H9 (cell line): ENCODE data around the gene JARID2. TPM values are rescaled to one million over a fixed set of nuclear protein-coding genes. Genes with fewer than 3 reads are reported as not detected.
A peak's percentile ranks its signal among the peaks of the same experiment; 100 is the strongest.

ENCODE experiments used
- DNase-seq: peaks from one replicate; pipeline ENCODE4 v3.0.0-alpha.2; 2017
- H2AFZ ChIP-seq: one replicate; pipeline ENCODE4 v1.6.1; 2013; ENCODE audit warnings: mild to moderate bottlenecking, low read length, control low read depth, moderate library complexity
- H2AK5ac ChIP-seq: 2 replicates; pipeline ENCODE4 v1.6.1; 2013; ENCODE audit warnings: low read length, control low read depth, mixed read lengths; ENCODE audit not compliant: insufficient read length
- H2BK120ac ChIP-seq: one replicate; pipeline ENCODE4 v1.6.1; 2013; ENCODE audit warnings: low read depth, mild to moderate bottlenecking, low read length, control low read depth, inconsistent platforms; ENCODE audit not compliant: poor library complexity, severe bottlenecking
- H2BK12ac ChIP-seq: 2 replicates; pipeline ENCODE4 v1.6.1; 2013; ENCODE audit warnings: low read length, control low read depth, mixed read lengths, low read depth; ENCODE audit not compliant: insufficient read length
- H2BK15ac ChIP-seq: 2 replicates; pipeline ENCODE4 v1.6.1; 2013; ENCODE audit warnings: low read depth, low read length, control low read depth
- H2BK20ac ChIP-seq: one replicate; pipeline ENCODE4 v1.6.1; 2013; ENCODE audit warnings: low read depth, mild to moderate bottlenecking, low read length, control low read depth, inconsistent platforms; ENCODE audit not compliant: poor library complexity, severe bottlenecking
- H2BK5ac ChIP-seq: 2 replicates; pipeline ENCODE4 v1.6.1; 2013; ENCODE audit warnings: low read length, control low read depth, mixed read lengths; ENCODE audit not compliant: insufficient read length
- H3K14ac ChIP-seq: 2 replicates; pipeline ENCODE4 v1.6.1; 2013; ENCODE audit warnings: low read length, control low read depth; ENCODE audit not compliant: insufficient read depth
- H3K18ac ChIP-seq: 2 replicates; pipeline ENCODE4 v1.6.1; 2013; ENCODE audit warnings: low read depth, mild to moderate bottlenecking, mixed read lengths, low read length, control low read depth; ENCODE audit not compliant: insufficient read length
- H3K23ac ChIP-seq: 2 replicates; pipeline ENCODE4 v1.6.1; 2013; ENCODE audit warnings: low read length, control low read depth, mixed read lengths, low read depth; ENCODE audit not compliant: insufficient read length
- H3K23me2 ChIP-seq: 2 replicates; pipeline ENCODE4 v1.6.1; 2013; ENCODE audit warnings: low read depth, mild to moderate bottlenecking, mixed read lengths, low read length, control low read depth; ENCODE audit not compliant: insufficient read length, poor library complexity, severe bottlenecking
- H3K27ac ChIP-seq: 2 replicates; pipeline ENCODE4 v1.5.1; 2013; ENCODE audit warnings: low read length, control low read depth, mixed read lengths, low read depth; ENCODE audit not compliant: insufficient read length
- H3K27me3 ChIP-seq: 2 replicates; pipeline ENCODE4 v1.6.1; 2013; ENCODE audit warnings: low read length, control low read depth, inconsistent platforms; ENCODE audit not compliant: insufficient read depth
- H3K4ac ChIP-seq: 2 replicates; pipeline ENCODE4 v1.6.1; 2013; ENCODE audit warnings: low read depth, mild to moderate bottlenecking, control low read depth, inconsistent platforms, low read length, moderate library complexity
- H3K4me1 ChIP-seq: 2 replicates; pipeline ENCODE4 v1.6.1; 2013; ENCODE audit warnings: low read length, control low read depth, inconsistent platforms; ENCODE audit not compliant: insufficient read depth
- H3K4me2 ChIP-seq: 2 replicates; pipeline ENCODE4 v1.6.1; 2013; ENCODE audit warnings: low read length, control low read depth, mixed read lengths; ENCODE audit not compliant: insufficient read length, insufficient read depth
- H3K56ac ChIP-seq: 2 replicates; pipeline ENCODE4 v1.6.1; 2013; ENCODE audit warnings: low read depth, mild to moderate bottlenecking, mixed read lengths, low read length, control low read depth; ENCODE audit not compliant: insufficient read length
- H3K79me1 ChIP-seq: 2 replicates; pipeline ENCODE4 v1.6.1; 2013; ENCODE audit warnings: low read depth, mild to moderate bottlenecking, moderate library complexity, low read length, control low read depth, inconsistent platforms; ENCODE audit not compliant: insufficient read depth, poor library complexity, severe bottlenecking
- H3K79me2 ChIP-seq: 2 replicates; pipeline ENCODE4 v1.6.1; 2013; ENCODE audit warnings: low read length, control low read depth, inconsistent platforms; ENCODE audit not compliant: insufficient read depth
- H3K9ac ChIP-seq: 2 replicates; pipeline ENCODE4 v1.6.1; 2013; ENCODE audit warnings: low read length, control low read depth, mixed read lengths; ENCODE audit not compliant: insufficient read length; ENCODE audit errors: extremely low read depth
- H3K9me3 ChIP-seq: one replicate; pipeline ENCODE4 v1.6.1; 2013; ENCODE audit warnings: low read depth, low read length, inconsistent platforms; ENCODE audit not compliant: control insufficient read depth
- H3T11ph ChIP-seq: one replicate; pipeline ENCODE4 v1.6.1; 2013; ENCODE audit warnings: mild to moderate bottlenecking, low read length, control low read depth, inconsistent platforms
- H4K20me1 ChIP-seq: one replicate; pipeline ENCODE4 v1.6.1; 2013; ENCODE audit not compliant: control insufficient read depth, insufficient read length, insufficient read depth
- H4K5ac ChIP-seq: 2 replicates; pipeline ENCODE4 v1.6.1; 2013; ENCODE audit warnings: low read depth, mild to moderate bottlenecking, mixed read lengths, low read length, control low read depth; ENCODE audit not compliant: insufficient read length
- H4K8ac ChIP-seq: replicated peaks from 2 replicates; pipeline ENCODE4 v1.6.1; 2013; ENCODE audit warnings: low read length, control low read depth, mixed read lengths, low read depth; ENCODE audit not compliant: insufficient read length
- H4K91ac ChIP-seq: 2 replicates; pipeline ENCODE4 v1.6.1; 2013; ENCODE audit warnings: low read depth, mild to moderate bottlenecking, moderate library complexity, mixed read lengths, low read length, control low read depth; ENCODE audit not compliant: insufficient read length
- H3K27ac Mint-ChIP-seq, 3 experiments: 2 replicates in 2 of 3; 3 replicates in 1 of 3; pipeline ENCODE4 v1.8.0; 2020 to 2021; ENCODE audit warnings: mixed read lengths in 3 of 3, mild to moderate bottlenecking in 1 of 3, moderate library complexity in 1 of 3
- H3K27me3 Mint-ChIP-seq: 2 replicates; pipeline ENCODE4 v1.8.0; 2021; ENCODE audit warnings: low read depth, mild to moderate bottlenecking, moderate library complexity, mixed read lengths
- H3K36me3 Mint-ChIP-seq, 3 experiments: 2 replicates in 2 of 3; 3 replicates in 1 of 3; pipeline ENCODE4 v1.8.0; 2020 to 2021; ENCODE audit warnings: low read depth in 3 of 3, mixed read lengths in 3 of 3; ENCODE audit not compliant: insufficient read depth in 1 of 3
- H3K4me1 Mint-ChIP-seq, 2 experiments: 2 replicates each; pipeline ENCODE4 v1.8.0; 2020; ENCODE audit warnings: mixed read lengths in 2 of 2
- H3K4me3 Mint-ChIP-seq, 2 experiments: 2 replicates in 1 of 2; 3 replicates in 1 of 2; pipeline ENCODE4 v1.8.0; 2020 to 2021; ENCODE audit warnings: mild to moderate bottlenecking in 2 of 2, mixed read lengths in 2 of 2, moderate library complexity in 1 of 2
- H3K9me3 Mint-ChIP-seq, 2 experiments: 2 replicates in 1 of 2; 3 replicates in 1 of 2; pipeline ENCODE4 v1.8.0; 2020; ENCODE audit warnings: mild to moderate bottlenecking in 2 of 2, mixed read lengths in 2 of 2, moderate library complexity in 1 of 2
- WGBS: extraction: QIAGEN DNeasy Blood & Tissue Kit; methylation state at CpG from one replicate; pipeline ENCODE4 v1.1.7; 2013; ENCODE audit warnings: missing lambda C conversion rate, low lambda C conversion rate, mixed read lengths; ENCODE audit not compliant: insufficient read length; ENCODE audit errors: extremely low coverage; 5-methylcytosine and 5-hydroxymethylcytosine counted together
- total RNA-seq: library from RNA; stranded (reverse); gene quantifications from 2 replicates; pipeline ENCODE4 v1.2.1, GENCODE V29; 2021
- TF ChIP-seq, protein P1 (sequence below): fragments of 200-600 bp; sonication (generic); conservative IDR thresholded peaks from 3 replicates; pipeline ENCODE4 v1.8.0; 2021; ENCODE audit warnings: antibody characterized with exemption, mild to moderate bottlenecking

Gene JARID2
- total RNA-seq, 1 experiment from 2014 or later, result 174 TPM

DNA sequence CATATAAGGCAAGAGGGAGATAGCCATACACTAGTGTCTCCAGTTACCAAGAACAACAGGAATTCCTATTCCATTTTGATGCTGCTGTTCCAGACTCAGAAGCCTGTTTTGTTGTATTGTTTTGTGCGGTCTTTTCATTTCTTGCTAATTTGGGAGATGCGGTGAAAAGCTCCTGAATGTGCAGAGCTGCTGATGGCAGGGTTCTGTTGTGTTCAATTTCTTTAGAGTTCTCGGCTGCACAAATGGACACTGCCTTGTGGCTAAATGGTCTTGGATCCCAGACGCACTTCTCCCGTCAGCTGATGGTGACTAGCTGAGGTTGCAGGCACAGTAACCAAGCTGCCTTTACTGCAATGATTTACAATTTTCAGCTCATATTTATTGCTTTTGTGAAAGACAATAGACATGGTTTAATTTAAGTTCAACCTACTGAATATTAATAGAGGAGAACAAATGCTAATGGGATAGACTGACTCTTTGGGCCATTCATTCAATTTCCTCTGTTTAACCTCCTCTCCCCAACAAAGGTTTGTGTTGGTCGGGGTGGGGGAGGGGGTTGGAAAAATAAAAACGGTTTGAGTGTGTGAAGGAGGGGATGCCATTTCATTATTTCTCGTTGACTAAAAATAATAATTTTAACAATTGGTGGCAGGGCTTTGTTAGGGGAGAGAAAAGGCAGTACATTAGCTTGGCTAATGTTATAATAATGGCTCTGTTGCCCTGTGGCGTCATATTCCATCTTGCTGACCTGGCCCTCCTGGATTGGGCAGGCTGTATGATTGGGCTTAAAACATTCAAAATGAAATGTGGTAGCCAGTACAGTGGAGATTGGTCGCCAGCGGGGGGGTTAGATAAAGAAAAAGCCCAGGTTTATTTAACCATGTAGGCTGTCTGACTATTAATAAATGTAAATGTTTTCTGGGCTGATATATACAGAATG lies 159.5 kb downstream of the JARID2 start:
- no peak overlapping the region for H2BK120ac ChIP-seq
- peaks cover 27% of the 10 kb centered on the region for H3K4me1 ChIP-seq
- WGBS, result 100% methylated on average over 2 of the region's 11 CpGs
- no peak overlapping the region for H3K4ac ChIP-seq
- DNase-seq, result no peak
- peaks cover 3% of the 10 kb centered on the region for H4K20me1 ChIP-seq
- H2BK5ac ChIP-seq, result no peak overlapping the region
- no peak overlapping the region for H3K18ac ChIP-seq
- H3K56ac ChIP-seq, result no peak overlapping the region
- no peaks in the 10 kb centered on the region for H3K27me3 ChIP-seq
- no peak overlapping the region for H3K9ac ChIP-seq
- H3K79me1 ChIP-seq, result peaks cover 2% of the 10 kb centered on the region
- H2AK5ac ChIP-seq, result no peak overlapping the region
- TF ChIP-seq, protein P1, sequence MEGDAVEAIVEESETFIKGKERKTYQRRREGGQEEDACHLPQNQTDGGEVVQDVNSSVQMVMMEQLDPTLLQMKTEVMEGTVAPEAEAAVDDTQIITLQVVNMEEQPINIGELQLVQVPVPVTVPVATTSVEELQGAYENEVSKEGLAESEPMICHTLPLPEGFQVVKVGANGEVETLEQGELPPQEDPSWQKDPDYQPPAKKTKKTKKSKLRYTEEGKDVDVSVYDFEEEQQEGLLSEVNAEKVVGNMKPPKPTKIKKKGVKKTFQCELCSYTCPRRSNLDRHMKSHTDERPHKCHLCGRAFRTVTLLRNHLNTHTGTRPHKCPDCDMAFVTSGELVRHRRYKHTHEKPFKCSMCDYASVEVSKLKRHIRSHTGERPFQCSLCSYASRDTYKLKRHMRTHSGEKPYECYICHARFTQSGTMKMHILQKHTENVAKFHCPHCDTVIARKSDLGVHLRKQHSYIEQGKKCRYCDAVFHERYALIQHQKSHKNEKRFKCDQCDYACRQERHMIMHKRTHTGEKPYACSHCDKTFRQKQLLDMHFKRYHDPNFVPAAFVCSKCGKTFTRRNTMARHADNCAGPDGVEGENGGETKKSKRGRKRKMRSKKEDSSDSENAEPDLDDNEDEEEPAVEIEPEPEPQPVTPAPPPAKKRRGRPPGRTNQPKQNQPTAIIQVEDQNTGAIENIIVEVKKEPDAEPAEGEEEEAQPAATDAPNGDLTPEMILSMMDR, result no peak
- Mint-ChIP-seq H3K27me3 (no peaks in the 10 kb centered on the region; the same call in 1 of the 2 replicates), H3K27ac (peak overlapping the region; percentile 46 to 56 (median 53); a peak in 5 of 7 replicates), H3K9me3 (no peaks in the 10 kb centered on the region), H3K36me3 (peaks cover 0 to 6% (median 4%) of the 10 kb centered on the region in 3 experiments; a peak in 4 of 7 replicates), H3K4me3 (no peak overlapping the region; a peak in 1 of 5 replicates), H3K4me1 (peaks cover 87 to 90% of the 10 kb centered on the region in 2 experiments)
- no peak overlapping the region for H3K23ac ChIP-seq
- H4K91ac ChIP-seq, result no peak overlapping the region
- no peak overlapping the region for H3K27ac ChIP-seq
- H3K14ac ChIP-seq, result no peak overlapping the region
- H2AFZ ChIP-seq, result no peak overlapping the region
- H3K4me2 ChIP-seq, result no peak overlapping the region
- H2BK20ac ChIP-seq, result no peak overlapping the region
- H3K79me2 ChIP-seq, result peaks cover 97% of the 10 kb centered on the region
- H4K8ac ChIP-seq, result no peak overlapping the region
- no peaks in the 10 kb centered on the region for H3K23me2 ChIP-seq
- H4K5ac ChIP-seq, result no peak overlapping the region
- no peak overlapping the region for H2BK12ac ChIP-seq
- H2BK15ac ChIP-seq, result no peak overlapping the region
- H3K9me3 ChIP-seq, result no peaks in the 10 kb centered on the region
- no peak overlapping the region for H3T11ph ChIP-seq
